Keratinocyte (primary cell): Measurements from ENCODE around the gene HES7. TPM values are rescaled to one million over a fixed set of nuclear protein-coding genes. Genes with fewer than 3 reads are reported as not detected.
A peak's percentile ranks its signal among the peaks of the same experiment; 100 is the strongest.

Experiments
- DNase-seq: peaks from one replicate; pipeline ENCODE4 v3.0.0-alpha.2; 2011; ENCODE audit warnings: low read depth, missing footprints, low spot score
- FAIRE-seq: peaks from 2 replicates; lab custom pipeline; 2011; peaks lifted over from hg19 to GRCh38; lab: Jason Lieb, UNC
- H2AFZ ChIP-seq: 2 replicates; pipeline ENCODE4 v1.6.0; 2012; ENCODE audit warnings: low read length, control low read depth, inconsistent platforms; ENCODE audit not compliant: control insufficient read depth
- H3K27ac ChIP-seq: 2 replicates; pipeline ENCODE4 v1.5.1; 2011; ENCODE audit warnings: low read length; ENCODE audit not compliant: control insufficient read depth, insufficient read depth
- H3K27me3 ChIP-seq: 3 replicates; pipeline ENCODE4 v1.6.0; 2011; ENCODE audit warnings: low read length; ENCODE audit not compliant: control insufficient read depth, insufficient read depth; ENCODE audit errors: extremely low read depth
- H3K36me3 ChIP-seq, 2 experiments: 2 replicates in 1 of 2; 3 replicates in 1 of 2; pipeline ENCODE4 v1.5.1; 2011; ENCODE audit warnings: low read length in 2 of 2, mild to moderate bottlenecking in 1 of 2; ENCODE audit not compliant: control insufficient read depth in 2 of 2, insufficient read depth in 2 of 2; ENCODE audit errors: extremely low read depth in 1 of 2
- H3K4me1 ChIP-seq: 3 replicates; pipeline ENCODE4 v1.5.1; 2011; ENCODE audit warnings: low read length; ENCODE audit not compliant: control insufficient read depth, insufficient read depth; ENCODE audit errors: extremely low read depth
- H3K4me2 ChIP-seq: 3 replicates; pipeline ENCODE4 v1.6.0; 2011; ENCODE audit warnings: low read depth, low read length; ENCODE audit not compliant: control insufficient read depth, insufficient read depth; ENCODE audit errors: extremely low read depth
- H3K4me3 ChIP-seq, 3 experiments: fragments of 200-600 bp in 1 of 3; sonication (generic) in 1 of 3; 2 replicates in 2 of 3; 3 replicates in 1 of 3; pipeline ENCODE4 v1.5.1; 2011 to 2016; ENCODE audit warnings: low read length in 3 of 3, mild to moderate bottlenecking in 3 of 3, control low read depth in 2 of 3, inconsistent platforms in 1 of 3, low read depth in 1 of 3, mixed read lengths in 1 of 3, mixed run types in 1 of 3, moderate library complexity in 1 of 3; ENCODE audit not compliant: control insufficient read depth in 2 of 3, insufficient read depth in 2 of 3; ENCODE audit errors: extremely low read depth in 1 of 3
- H3K79me2 ChIP-seq: 2 replicates; pipeline ENCODE4 v1.6.0; 2012; ENCODE audit warnings: low read length; ENCODE audit not compliant: control insufficient read depth, insufficient read depth
- H3K9ac ChIP-seq: 3 replicates; pipeline ENCODE4 v1.6.0; 2011; ENCODE audit warnings: low read length; ENCODE audit not compliant: control insufficient read depth, insufficient read depth; ENCODE audit errors: extremely low read depth
- H3K9me1 ChIP-seq: 3 replicates; pipeline ENCODE4 v1.6.0; 2011; ENCODE audit warnings: low read length; ENCODE audit not compliant: control insufficient read depth, insufficient read depth; ENCODE audit errors: extremely low read depth
- H3K9me3 ChIP-seq: 2 replicates; pipeline ENCODE4 v1.5.1; 2012; ENCODE audit warnings: low read depth, low read length; ENCODE audit not compliant: control insufficient read depth
- H4K20me1 ChIP-seq: 3 replicates; pipeline ENCODE4 v1.6.0; 2011; ENCODE audit warnings: low read length; ENCODE audit not compliant: control insufficient read depth, insufficient read depth; ENCODE audit errors: extremely low read depth
- CTCF ChIP-seq, 3 experiments: IDR thresholded peaks in 1 of 3; conservative IDR thresholded peaks in 1 of 3; optimal IDR thresholded peaks in 1 of 3; 2 replicates in 2 of 3; 3 replicates in 1 of 3; pipeline versions ENCODE3 to v1.5.1; 2011; ENCODE audit warnings: low read length in 3 of 3, mild to moderate bottlenecking in 3 of 3, moderate library complexity in 2 of 3, control low read depth in 1 of 3, inconsistent platforms in 1 of 3; ENCODE audit not compliant: insufficient read depth in 2 of 3; ENCODE audit errors: extremely low read depth in 1 of 3
- EZH2 ChIP-seq: IDR thresholded peaks from one replicate; pipeline ENCODE4 v1.6.1; 2012; ENCODE audit warnings: inconsistent platforms, mild to moderate bottlenecking, low read length, moderate library complexity
- dilution Hi-C: fragments of 300-500 bp; cut with MboI; formaldehyde crosslinking; loops from one replicate; pipeline ENCODE4 v1.7.0; 2020; ENCODE audit warnings: low sequenced_read_pairs; ENCODE audit not compliant: extremely low pct_ligation_motif_present
- polyA plus RNA-seq, 5 experiments: library from polyadenylated mRNA; depleted of rRNA in 3 of 5; stranded (reverse) in 3 of 5; stranded (forward) in 1 of 5; unstranded in 1 of 5; fragments of >200 nt; gene quantifications; 1 replicate in 1 of 5; 2 replicates in 3 of 5; 3 replicates in 1 of 5; pipeline versions ENCODE4 v1.2.1 to v1.2.3, GENCODE V29; 2011 to 2012; ENCODE audit warnings: missing spikeins in 2 of 5, low read depth in 1 of 5, low replicate concordance in 1 of 5

Gene HES7
- polyA plus RNA-seq, 1 donor (not counting 4 experiments of a cell fraction or from before 2014, with no cell fraction given) = 0.33 TPM

GRCh38 chr17:8153525-8153956 is 29.6 kb upstream of the HES7 start:
- Histone ChIP-seq H4K20me1 (peaks cover 13% of the 10 kb centered on the region), H3K79me2 (peaks cover 51% of the 10 kb centered on the region), H3K9me3 (no peaks in the 10 kb centered on the region), H3K27me3 (no peaks in the 10 kb centered on the region), H2AFZ (no peak overlapping the region), H3K4me3 (peak overlapping the region; percentile 35 to 83 (median 59)), H3K4me1 (peaks cover 40% of the 10 kb centered on the region), H3K27ac (peak overlapping the region; percentile 98), H3K36me3 (peaks cover 15 to 36% of the 10 kb centered on the region in 2 experiments), H3K9me1 (peaks cover 11% of the 10 kb centered on the region), H3K4me2 (peak overlapping the region; percentile 90), H3K9ac (peak overlapping the region; percentile 100)
- FAIRE-seq = peak; percentile 94
- TF ChIP-seq CTCF (optimal IDR thresholded peaks at IDR 0.05 in 1 of 3, IDR thresholded peaks at IDR 0.05 in 1 of 3, conservative IDR thresholded peaks at IDR 0.05 in 1 of 3; ENCODE audit: extremely low read depth in 1 of 3, insufficient read depth in 2 of 3, low read length in 3 of 3) (no peak), EZH2 (no peak)
- dilution Hi-C loops = no loop called here
- DNase-seq = no peak

GRCh38 chr17:8153031-8153451 is 29.1 kb upstream of the HES7 start:
- H2AFZ ChIP-seq = no peak overlapping the region
- peaks cover 38% of the 10 kb centered on the region for H3K4me1 ChIP-seq
- FAIRE-seq (no peak), DNase-seq (no peak)
- peaks cover 13% of the 10 kb centered on the region for H4K20me1 ChIP-seq
- H3K9ac ChIP-seq = peak overlapping the region; percentile 100
- dilution Hi-C loops = no loop called here
- peak overlapping the region; percentile 98 for H3K27ac ChIP-seq
- H3K27me3 ChIP-seq = no peaks in the 10 kb centered on the region
- H3K4me3 ChIP-seq = peak overlapping the region in 2 of 3 experiments; percentile 59 to 83
- H3K36me3 ChIP-seq = peaks cover 20 to 38% of the 10 kb centered on the region in 2 experiments
- TF ChIP-seq CTCF (optimal IDR thresholded peaks at IDR 0.05 in 1 of 3, IDR thresholded peaks at IDR 0.05 in 1 of 3, conservative IDR thresholded peaks at IDR 0.05 in 1 of 3; ENCODE audit: extremely low read depth in 1 of 3, insufficient read depth in 2 of 3, low read length in 3 of 3) (no peak), EZH2 (no peak)
- no peaks in the 10 kb centered on the region for H3K9me3 ChIP-seq
- peak overlapping the region; percentile 90 for H3K4me2 ChIP-seq
- H3K9me1 ChIP-seq = peaks cover 11% of the 10 kb centered on the region
- peaks cover 51% of the 10 kb centered on the region for H3K79me2 ChIP-seq
